Parathyroid adenoma (tissue), 2 donors: Measurements from ENCODE around the gene LIN37.

Experiments used
- H2AFZ ChIP-seq: fragments of 300-600 bp; sonication (generic); one replicate; pipeline ENCODE4 v1.7.0; 2017; ENCODE audit warnings: antibody characterized with exemption, mild to moderate bottlenecking
- H3K27ac ChIP-seq: fragments of 300-600 bp; sonication (generic); one replicate; pipeline ENCODE4 v1.7.0; 2017
- H3K27me3 ChIP-seq: fragments of 300-600 bp; sonication (generic); one replicate; pipeline ENCODE4 v1.7.0; 2017; ENCODE audit warnings: low read length; ENCODE audit not compliant: control insufficient read depth, insufficient read depth
- H3K36me3 ChIP-seq: fragments of 300-600 bp; sonication (generic); one replicate; pipeline ENCODE4 v1.7.0; 2017; ENCODE audit warnings: low read length; ENCODE audit not compliant: control insufficient read depth, insufficient read depth
- H3K4me1 ChIP-seq: fragments of 300-600 bp; sonication (generic); one replicate; pipeline ENCODE4 v1.7.0; 2017; ENCODE audit warnings: control low read depth
- H3K4me2 ChIP-seq: fragments of 300-600 bp; sonication (generic); one replicate; pipeline ENCODE4 v1.7.0; 2017; ENCODE audit warnings: low read length
- H3K4me3 ChIP-seq: fragments of 300-600 bp; sonication (generic); one replicate; pipeline ENCODE4 v1.7.0; 2017; ENCODE audit warnings: low read depth, low read length
- H3K79me2 ChIP-seq: fragments of 300-600 bp; sonication (generic); one replicate; pipeline ENCODE4 v1.7.0; 2017; ENCODE audit warnings: control low read depth
- H3K9ac ChIP-seq: fragments of 300-600 bp; sonication (generic); one replicate; pipeline ENCODE4 v1.7.0; 2017; ENCODE audit warnings: mild to moderate bottlenecking
- H3K9me3 ChIP-seq: fragments of 300-600 bp; sonication (generic); one replicate; pipeline ENCODE4 v1.7.0; 2017; ENCODE audit warnings: low read length; ENCODE audit not compliant: control insufficient read depth
- TF ChIP-seq, protein P1 (sequence below): fragments of 300-600 bp; sonication (generic); IDR thresholded peaks from one replicate; pipeline ENCODE4 v1.7.0; 2017; ENCODE audit warnings: antibody characterized with exemption, mild to moderate bottlenecking
- donor health status: primary hyperparathyroidism.

LIN37 gene

DNA sequence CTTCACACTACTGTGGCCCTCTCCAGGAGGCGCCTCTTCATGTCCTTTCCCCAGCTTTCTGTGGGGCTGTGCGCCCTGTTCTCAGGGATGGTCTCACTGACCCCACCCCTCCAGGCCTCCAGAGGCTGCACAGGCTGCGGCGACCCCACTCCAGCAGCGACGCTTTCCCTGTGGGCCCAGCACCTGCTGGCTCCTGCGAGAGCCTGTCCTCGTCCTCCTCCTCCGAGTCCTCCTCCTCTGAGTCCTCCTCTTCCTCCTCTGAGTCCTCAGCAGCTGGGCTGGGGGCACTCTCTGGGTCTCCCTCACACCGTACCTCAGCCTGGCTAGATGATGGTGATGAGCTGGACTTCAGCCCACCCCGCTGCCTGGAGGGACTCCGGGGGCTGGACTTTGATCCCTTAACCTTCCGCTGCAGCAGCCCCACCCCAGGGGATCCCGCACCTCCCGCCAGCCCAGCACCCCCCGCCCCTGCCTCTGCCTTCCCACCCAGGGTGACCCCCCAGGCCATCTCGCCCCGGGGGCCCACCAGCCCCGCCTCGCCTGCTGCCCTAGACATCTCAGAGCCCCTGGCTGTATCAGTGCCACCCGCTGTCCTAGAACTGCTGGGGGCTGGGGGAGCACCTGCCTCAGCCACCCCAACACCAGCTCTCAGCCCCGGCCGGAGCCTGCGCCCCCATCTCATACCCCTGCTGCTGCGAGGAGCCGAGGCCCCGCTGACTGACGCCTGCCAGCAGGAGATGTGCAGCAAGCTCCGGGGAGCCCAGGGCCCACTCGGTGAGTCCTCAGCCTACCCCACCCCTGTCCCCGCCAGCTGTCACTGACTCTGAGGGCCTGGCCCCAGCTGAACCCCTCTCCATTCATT, 38.2 kb downstream of the LIN37 start:
- TF ChIP-seq, protein P1, sequence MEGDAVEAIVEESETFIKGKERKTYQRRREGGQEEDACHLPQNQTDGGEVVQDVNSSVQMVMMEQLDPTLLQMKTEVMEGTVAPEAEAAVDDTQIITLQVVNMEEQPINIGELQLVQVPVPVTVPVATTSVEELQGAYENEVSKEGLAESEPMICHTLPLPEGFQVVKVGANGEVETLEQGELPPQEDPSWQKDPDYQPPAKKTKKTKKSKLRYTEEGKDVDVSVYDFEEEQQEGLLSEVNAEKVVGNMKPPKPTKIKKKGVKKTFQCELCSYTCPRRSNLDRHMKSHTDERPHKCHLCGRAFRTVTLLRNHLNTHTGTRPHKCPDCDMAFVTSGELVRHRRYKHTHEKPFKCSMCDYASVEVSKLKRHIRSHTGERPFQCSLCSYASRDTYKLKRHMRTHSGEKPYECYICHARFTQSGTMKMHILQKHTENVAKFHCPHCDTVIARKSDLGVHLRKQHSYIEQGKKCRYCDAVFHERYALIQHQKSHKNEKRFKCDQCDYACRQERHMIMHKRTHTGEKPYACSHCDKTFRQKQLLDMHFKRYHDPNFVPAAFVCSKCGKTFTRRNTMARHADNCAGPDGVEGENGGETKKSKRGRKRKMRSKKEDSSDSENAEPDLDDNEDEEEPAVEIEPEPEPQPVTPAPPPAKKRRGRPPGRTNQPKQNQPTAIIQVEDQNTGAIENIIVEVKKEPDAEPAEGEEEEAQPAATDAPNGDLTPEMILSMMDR, result no peak
- Histone ChIP-seq H3K36me3 (no peaks in the 10 kb centered on the region), H3K79me2 (no peaks in the 10 kb centered on the region), H3K9ac (no peak overlapping the region), H3K9me3 (no peaks in the 10 kb centered on the region), H2AFZ (no peak overlapping the region), H3K27me3 (no peaks in the 10 kb centered on the region), H3K4me2 (no peak overlapping the region), H3K4me3 (no peak overlapping the region), H3K4me1 (no peaks in the 10 kb centered on the region), H3K27ac (no peak overlapping the region)

DNA sequence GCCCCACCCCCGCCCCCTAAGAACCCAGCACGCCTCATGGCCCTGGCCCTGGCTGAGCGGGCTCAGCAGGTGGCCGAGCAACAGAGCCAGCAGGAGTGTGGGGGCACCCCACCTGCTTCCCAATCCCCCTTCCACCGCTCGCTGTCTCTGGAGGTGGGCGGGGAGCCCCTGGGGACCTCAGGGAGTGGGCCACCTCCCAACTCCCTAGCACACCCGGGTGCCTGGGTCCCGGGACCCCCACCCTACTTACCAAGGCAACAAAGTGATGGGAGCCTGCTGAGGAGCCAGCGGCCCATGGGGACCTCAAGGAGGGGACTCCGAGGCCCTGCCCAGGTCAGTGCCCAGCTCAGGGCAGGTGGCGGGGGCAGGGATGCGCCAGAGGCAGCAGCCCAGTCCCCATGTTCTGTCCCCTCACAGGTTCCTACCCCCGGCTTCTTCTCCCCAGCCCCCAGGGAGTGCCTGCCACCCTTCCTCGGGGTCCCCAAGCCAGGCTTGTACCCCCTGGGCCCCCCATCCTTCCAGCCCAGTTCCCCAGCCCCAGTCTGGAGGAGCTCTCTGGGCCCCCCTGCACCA, 38.9 kb downstream of the LIN37 start:
- Histone ChIP-seq H3K4me3 (no peak overlapping the region), H3K4me2 (no peak overlapping the region), H2AFZ (no peak overlapping the region), H3K27me3 (no peaks in the 10 kb centered on the region), H3K36me3 (no peaks in the 10 kb centered on the region), H3K9me3 (no peaks in the 10 kb centered on the region), H3K79me2 (no peaks in the 10 kb centered on the region), H3K27ac (no peak overlapping the region), H3K4me1 (no peaks in the 10 kb centered on the region), H3K9ac (no peak overlapping the region)
- TF ChIP-seq, protein P1, result no peak

DNA sequence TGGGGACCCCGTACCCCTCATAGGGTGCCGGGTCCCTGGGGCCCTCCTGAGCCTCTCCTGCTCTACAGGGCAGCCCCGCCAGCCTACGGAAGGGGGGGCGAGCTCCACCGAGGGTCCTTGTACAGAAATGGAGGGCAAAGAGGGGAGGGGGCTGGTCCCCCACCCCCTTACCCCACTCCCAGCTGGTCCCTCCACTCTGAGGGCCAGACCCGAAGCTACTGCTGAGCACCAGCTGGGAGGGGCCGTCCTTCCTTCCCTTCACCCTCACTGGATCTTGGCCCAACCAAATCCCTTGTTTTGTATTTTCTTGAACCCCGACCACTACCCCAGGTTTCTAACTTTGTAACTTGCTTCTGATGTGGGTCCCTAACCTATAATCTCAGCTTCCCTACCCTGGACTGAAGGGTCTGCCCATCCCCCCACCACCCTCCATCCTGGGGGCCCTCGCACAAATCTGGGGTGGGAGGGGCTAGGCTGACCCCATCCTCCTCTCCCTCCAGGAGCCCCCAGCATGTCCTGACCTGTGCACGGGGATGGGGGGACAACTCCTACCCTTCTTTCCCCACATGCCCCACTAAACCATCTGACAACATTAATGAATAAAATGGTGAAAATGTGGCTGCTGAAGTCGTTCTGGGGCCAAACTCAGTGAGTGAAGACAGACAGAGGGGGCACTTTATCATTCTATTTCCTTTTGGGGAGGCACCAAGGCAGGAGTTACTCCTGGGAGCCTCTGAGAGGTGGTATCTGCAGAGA, 40.0 kb downstream of the LIN37 start:
- TF ChIP-seq, protein P1, result no peak
- Histone ChIP-seq H3K27ac (no peak overlapping the region), H3K9me3 (no peaks in the 10 kb centered on the region), H3K4me3 (no peak overlapping the region), H3K36me3 (no peaks in the 10 kb centered on the region), H2AFZ (no peak overlapping the region), H3K79me2 (no peaks in the 10 kb centered on the region), H3K4me2 (no peak overlapping the region), H3K4me1 (no peaks in the 10 kb centered on the region), H3K27me3 (no peaks in the 10 kb centered on the region), H3K9ac (no peak overlapping the region)

DNA sequence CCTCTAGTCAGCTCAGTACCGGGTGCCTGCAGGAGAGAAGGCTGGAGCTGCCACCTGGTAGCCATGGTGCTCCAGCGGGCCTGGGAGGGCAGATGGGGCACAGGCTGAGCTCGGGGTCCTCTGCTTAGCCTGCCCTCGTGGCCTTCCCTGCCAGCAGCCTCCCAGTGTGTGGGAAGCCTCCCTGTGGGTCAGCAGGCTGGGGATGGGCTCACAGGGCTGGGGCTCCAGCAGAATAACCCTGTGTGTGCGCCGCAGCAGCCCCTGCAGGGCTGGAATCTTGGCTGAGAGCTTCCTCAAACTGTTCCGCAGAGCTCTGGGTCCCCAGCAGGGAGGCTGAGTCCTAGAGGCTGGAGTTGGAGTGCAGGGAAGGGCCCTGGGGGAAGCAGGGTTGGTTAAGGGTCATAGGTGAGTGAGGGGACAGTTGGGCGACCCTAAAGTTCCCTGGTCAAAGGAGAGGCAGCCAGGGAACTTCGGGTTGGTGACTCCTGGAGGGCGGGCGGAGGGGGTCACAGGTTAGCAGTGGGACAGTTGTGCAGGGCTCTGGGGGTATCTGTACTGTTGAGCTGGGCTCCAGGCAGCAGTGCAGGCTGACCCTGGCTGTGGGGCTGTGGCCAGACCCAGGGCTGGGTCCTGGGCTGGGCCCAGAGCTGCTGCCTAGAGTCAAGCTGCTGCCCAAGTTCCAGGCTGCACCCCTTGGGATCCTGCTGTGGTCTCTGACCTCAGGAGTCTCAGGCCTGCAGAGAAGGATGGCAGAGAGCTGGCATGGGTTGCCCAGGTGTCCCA, 41.0 kb downstream of the LIN37 start:
- Histone ChIP-seq H3K4me3 (no peak overlapping the region), H3K9me3 (no peaks in the 10 kb centered on the region), H3K4me2 (no peak overlapping the region), H3K4me1 (no peaks in the 10 kb centered on the region), H2AFZ (no peak overlapping the region), H3K9ac (no peak overlapping the region), H3K79me2 (no peaks in the 10 kb centered on the region), H3K27ac (no peak overlapping the region), H3K36me3 (no peaks in the 10 kb centered on the region), H3K27me3 (no peaks in the 10 kb centered on the region)
- TF ChIP-seq, protein P1, result no peak
